Astrocyte (in vitro differentiated cells and primary cell): ENCODE measurements around the gene IQCK. TPM values are rescaled to one million over a fixed set of nuclear protein-coding genes. Genes with fewer than 3 reads are reported as not detected.

Experiments used
- DNase-seq: peaks from one replicate; pipeline ENCODE4 v3.0.0-alpha.2; 2010; ENCODE audit warnings: low read depth
- FAIRE-seq: peaks from 2 replicates; lab custom pipeline; 2011; peaks lifted over from hg19 to GRCh38; lab: Jason Lieb, UNC
- H2AFZ ChIP-seq: 2 replicates; pipeline ENCODE4 v1.6.0; 2012; ENCODE audit warnings: low read depth, low read length, inconsistent platforms
- H3K27ac ChIP-seq: 2 replicates; pipeline ENCODE4 v1.5.1; 2011; ENCODE audit warnings: low read depth, low read length, inconsistent platforms
- H3K27me3 ChIP-seq: 2 replicates; pipeline ENCODE4 v1.6.0; 2011; ENCODE audit warnings: low read length, inconsistent platforms; ENCODE audit not compliant: insufficient read depth
- H3K36me3 ChIP-seq: 2 replicates; pipeline ENCODE4 v1.5.1; 2011; ENCODE audit warnings: low read length, inconsistent platforms; ENCODE audit not compliant: insufficient read depth
- H3K4me1 ChIP-seq: 2 replicates; pipeline ENCODE4 v1.5.1; 2011; ENCODE audit warnings: low read length, inconsistent platforms; ENCODE audit not compliant: insufficient read depth
- H3K4me2 ChIP-seq: 2 replicates; pipeline ENCODE4 v1.6.0; 2012; ENCODE audit warnings: low read length, inconsistent platforms
- H3K4me3 ChIP-seq: 2 replicates; pipeline ENCODE4 v1.5.1; 2011; ENCODE audit warnings: low read depth, mild to moderate bottlenecking, low read length, inconsistent platforms; ENCODE audit not compliant: insufficient read depth
- H3K79me2 ChIP-seq: 2 replicates; pipeline ENCODE4 v1.6.0; 2012; ENCODE audit warnings: mild to moderate bottlenecking, low read length, inconsistent platforms; ENCODE audit not compliant: insufficient read depth
- H3K9ac ChIP-seq: 2 replicates; pipeline ENCODE4 v1.6.0; 2012; ENCODE audit warnings: mild to moderate bottlenecking, low read length, inconsistent platforms
- H3K9me3 ChIP-seq: 2 replicates; pipeline ENCODE4 v1.5.1; 2012; ENCODE audit warnings: low read depth, mild to moderate bottlenecking, low read length, inconsistent platforms; ENCODE audit not compliant: insufficient read depth
- H4K20me1 ChIP-seq: 2 replicates; pipeline ENCODE4 v1.6.0; 2012; ENCODE audit warnings: low read length, inconsistent platforms; ENCODE audit not compliant: insufficient read depth
- H3K27ac Mint-ChIP-seq: one replicate; pipeline ENCODE4 v1.8.0; 2021; ENCODE audit warnings: mild to moderate bottlenecking, mixed read lengths; ENCODE audit not compliant: unreplicated experiment
- H3K27me3 Mint-ChIP-seq: one replicate; pipeline ENCODE4 v1.8.0; 2021; ENCODE audit warnings: low read depth, mixed read lengths; ENCODE audit not compliant: unreplicated experiment
- H3K36me3 Mint-ChIP-seq: one replicate; pipeline ENCODE4 v1.8.0; 2021; ENCODE audit warnings: low read depth, mixed read lengths; ENCODE audit not compliant: unreplicated experiment
- H3K4me1 Mint-ChIP-seq: one replicate; pipeline ENCODE4 v1.8.0; 2021; ENCODE audit warnings: low read depth, mixed read lengths; ENCODE audit not compliant: unreplicated experiment
- H3K4me3 Mint-ChIP-seq: one replicate; pipeline ENCODE4 v1.8.0; 2021; ENCODE audit warnings: mild to moderate bottlenecking, moderate library complexity, mixed read lengths; ENCODE audit not compliant: unreplicated experiment
- H3K9me3 Mint-ChIP-seq: one replicate; pipeline ENCODE4 v1.8.0; 2021; ENCODE audit warnings: mild to moderate bottlenecking, mixed read lengths; ENCODE audit not compliant: unreplicated experiment
- CTCF ChIP-seq: IDR thresholded peaks from 2 replicates; pipeline ENCODE4 v1.5.1; 2011; ENCODE audit warnings: low read depth, mild to moderate bottlenecking, inconsistent platforms, low read length, moderate library complexity; ENCODE audit not compliant: insufficient read depth
- EZH2 ChIP-seq: IDR thresholded peaks from 2 replicates; pipeline ENCODE4 v1.6.1; 2012; ENCODE audit warnings: mild to moderate bottlenecking, low read length, inconsistent platforms; ENCODE audit not compliant: insufficient read depth
- total RNA-seq: library from RNA; stranded (reverse); gene quantifications from 2 replicates; pipeline ENCODE4 v1.2.1, GENCODE V29; 2021

IQCK gene
- total RNA-seq, 1 donor from 2014 or later: 5.9 TPM

GRCh38 chr16:19781226-19781625 is 63.2 kb downstream of the IQCK start:
- Mint-ChIP-seq H3K9me3 (no peaks in the 10 kb centered on the region), H3K36me3 (peaks cover 2% of the 10 kb centered on the region), H3K4me3 (no peak overlapping the region), H3K4me1 (no peaks in the 10 kb centered on the region), H3K27ac (no peak overlapping the region), H3K27me3 (no peaks in the 10 kb centered on the region)
- no peak for DNase-seq
- no peak overlapping the region for H2AFZ ChIP-seq
- no peak overlapping the region for H3K9ac ChIP-seq
- no peaks in the 10 kb centered on the region for H3K27me3 ChIP-seq
- TF ChIP-seq CTCF: no peak
- no peak for TF ChIP-seq EZH2
- no peaks in the 10 kb centered on the region for H3K36me3 ChIP-seq
- no peaks in the 10 kb centered on the region for H3K4me1 ChIP-seq
- H3K4me2 ChIP-seq: no peak overlapping the region
- no peak overlapping the region for H3K4me3 ChIP-seq
- FAIRE-seq: no peak
- H3K79me2 ChIP-seq: no peaks in the 10 kb centered on the region
- H3K9me3 ChIP-seq: no peaks in the 10 kb centered on the region
- H4K20me1 ChIP-seq: no peaks in the 10 kb centered on the region
- no peak overlapping the region for H3K27ac ChIP-seq

- Mint-ChIP-seq H3K36me3 (peaks cover 2% of the 10 kb centered on the region), H3K27me3 (no peaks in the 10 kb centered on the region), H3K4me3 (no peak overlapping the region), H3K4me1 (no peaks in the 10 kb centered on the region), H3K9me3 (no peaks in the 10 kb centered on the region), H3K27ac (no peak overlapping the region)
- DNase-seq (no peak), FAIRE-seq (no peak)
- Histone ChIP-seq H3K9me3 (no peaks in the 10 kb centered on the region), H3K79me2 (no peaks in the 10 kb centered on the region), H3K27ac (no peak overlapping the region), H3K27me3 (no peaks in the 10 kb centered on the region), H3K4me3 (no peak overlapping the region), H3K4me2 (no peak overlapping the region), H3K36me3 (no peaks in the 10 kb centered on the region), H2AFZ (no peak overlapping the region), H3K4me1 (no peaks in the 10 kb centered on the region), H3K9ac (no peak overlapping the region), H4K20me1 (no peaks in the 10 kb centered on the region)
- no peak for TF ChIP-seq CTCF
- TF ChIP-seq EZH2: no peak
Measured at GRCh38 chr16:19783363-19784182, 65.5 kb downstream of the IQCK start.

GRCh38 chr16:19784183-19784736 is 66.2 kb downstream of the IQCK start:
- H3K27ac ChIP-seq: no peak overlapping the region
- Mint-ChIP-seq H3K4me1 (no peaks in the 10 kb centered on the region), H3K4me3 (no peak overlapping the region), H3K9me3 (no peaks in the 10 kb centered on the region), H3K27ac (no peak overlapping the region), H3K27me3 (no peaks in the 10 kb centered on the region), H3K36me3 (peaks cover 2% of the 10 kb centered on the region)
- FAIRE-seq (no peak), DNase-seq (no peak)
- TF ChIP-seq EZH2 (no peak), CTCF (no peak)
- no peaks in the 10 kb centered on the region for H3K27me3 ChIP-seq
- no peak overlapping the region for H2AFZ ChIP-seq
- no peak overlapping the region for H3K4me3 ChIP-seq
- H3K4me2 ChIP-seq: no peak overlapping the region
- no peaks in the 10 kb centered on the region for H3K79me2 ChIP-seq
- no peak overlapping the region for H3K9ac ChIP-seq
- H3K4me1 ChIP-seq: no peaks in the 10 kb centered on the region
- no peaks in the 10 kb centered on the region for H3K9me3 ChIP-seq
- H3K36me3 ChIP-seq: no peaks in the 10 kb centered on the region
- H4K20me1 ChIP-seq: no peaks in the 10 kb centered on the region
